Ovary (tissue), 3 donors: ENCODE data around the gene TENT4A.

ENCODE experiments used
- CTCF ChIP-seq, 3 donors: fragments of 450-650 bp in 2 of 3; fragments of 200-600 bp in 1 of 3; IDR thresholded peaks; one replicate each; pipeline versions ENCODE4 v1.5.1 to v1.8.0; 2016 to 2022; ENCODE audit warnings: antibody characterized with exemption in 3 of 3, mild to moderate bottlenecking in 1 of 3
- POLR2A ChIP-seq: fragments of 450-650 bp; IDR thresholded peaks from one replicate; pipeline ENCODE4 v1.6.1; 2017; ENCODE audit warnings: antibody characterized with exemption, mild to moderate bottlenecking, moderate library complexity
- donor health status: DM: no; HTN: no; CAD: no.

GRCh38 chr5:6732634-6733410, 19.6 kb downstream of the TENT4A start:
- TF ChIP-seq CTCF (IDR thresholded peaks at IDR 0.05) (no peak), POLR2A (no peak)
